Hepatocyte (in vitro differentiated cells): ENCODE results near the gene PIGS. TPM values are rescaled to one million over a fixed set of nuclear protein-coding genes. Genes with fewer than 3 reads are reported as not detected.

Experiments used
- DNase-seq: peaks from one replicate; pipeline ENCODE4 v3.0.0-alpha.2; 2016; ENCODE audit warnings: low spot score
- H2AFZ ChIP-seq: fragments of 200-600 bp; sonication (generic); 2 replicates; pipeline ENCODE4 v1.6.0; 2016; ENCODE audit warnings: antibody characterized with exemption, mild to moderate bottlenecking
- H3K27ac ChIP-seq: fragments of 200-600 bp; sonication (generic); 2 replicates; pipeline ENCODE4 v1.5.1; 2016; ENCODE audit warnings: mild to moderate bottlenecking
- H3K27me3 ChIP-seq: fragments of 200-600 bp; sonication (generic); 2 replicates; pipeline ENCODE4 v1.6.1; 2016
- H3K36me3 ChIP-seq: fragments of 200-600 bp; sonication (generic); replicated peaks from 2 replicates; pipeline ENCODE4 v1.5.1; 2016; ENCODE audit warnings: low read depth; ENCODE audit not compliant: insufficient read depth
- H3K4me1 ChIP-seq: fragments of 200-600 bp; sonication (generic); 2 replicates; pipeline ENCODE4 v1.5.1; 2016; ENCODE audit warnings: mild to moderate bottlenecking, moderate library complexity; ENCODE audit not compliant: insufficient read depth
- H3K4me2 ChIP-seq: fragments of 200-600 bp; sonication (generic); 2 replicates; pipeline ENCODE4 v1.6.0; 2016
- H3K4me3 ChIP-seq: fragments of 200-600 bp; sonication (generic); 2 replicates; pipeline ENCODE4 v1.5.1; 2016; ENCODE audit warnings: mild to moderate bottlenecking
- H3K79me2 ChIP-seq: fragments of 200-600 bp; sonication (generic); 2 replicates; pipeline ENCODE4 v1.6.0; 2017; ENCODE audit warnings: mild to moderate bottlenecking
- H3K9me2 ChIP-seq: fragments of 200-600 bp; sonication (generic); replicated peaks from 2 replicates; pipeline ENCODE4 v1.6.0; 2017; ENCODE audit warnings: mild to moderate bottlenecking; ENCODE audit not compliant: insufficient read depth
- H3K9me3 ChIP-seq: fragments of 200-600 bp; sonication (generic); 2 replicates; pipeline ENCODE4 v1.5.1; 2016; ENCODE audit warnings: low read depth, mild to moderate bottlenecking
- H4K20me1 ChIP-seq: fragments of 200-600 bp; sonication (generic); 2 replicates; pipeline ENCODE4 v1.6.0; 2016; ENCODE audit warnings: mild to moderate bottlenecking; ENCODE audit not compliant: insufficient read depth, poor library complexity, severe bottlenecking
- CTCF ChIP-seq: fragments of 200-600 bp; sonication (generic); IDR thresholded peaks from 2 replicates; pipeline ENCODE4 v1.5.1; 2016; ENCODE audit warnings: antibody characterized with exemption, mild to moderate bottlenecking; ENCODE audit not compliant: poor library complexity
- EZH2 ChIP-seq: fragments of 200-600 bp; sonication (generic); IDR thresholded peaks from 2 replicates; pipeline ENCODE4 v1.6.1; 2016; ENCODE audit warnings: antibody characterized with exemption, mild to moderate bottlenecking, borderline replicate concordance
- EZH2phosphoT487 ChIP-seq: fragments of 200-600 bp; sonication (generic); IDR thresholded peaks from one replicate; pipeline ENCODE4 v1.6.1; 2018; ENCODE audit warnings: antibody characterized with exemption, mild to moderate bottlenecking, low read depth, moderate library complexity; ENCODE audit not compliant: unreplicated experiment, severe bottlenecking
- WGBS: methylation state at CpG from one replicate; pipeline ENCODE4 v1.1.6; 2016; ENCODE audit warnings: low lambda C conversion rate; ENCODE audit errors: missing lambda C conversion rate; 5-methylcytosine and 5-hydroxymethylcytosine counted together
- polyA plus RNA-seq: library from polyadenylated mRNA; unstranded; fragments of >200 nt; fragmentation: Nextera tagmentation; extraction: Ambion mirVana; gene quantifications from 2 replicates; pipeline ENCODE4 v1.2.1, GENCODE V29; 2016
- total RNA-seq: library from RNA; depleted of rRNA; stranded (reverse); fragments of >200 nt; gene quantifications from 2 replicates; pipeline ENCODE4 v1.2.3, GENCODE V29; 2014

PIGS gene
- total and polyA plus RNA-seq, 2 experiments from 2014 or later = 59.1 to 65.4 TPM

GRCh38 chr17:28534740-28535375, 36.5 kb downstream of the PIGS start:
- no peak for DNase-seq
- no peaks in the 10 kb centered on the region for H4K20me1 ChIP-seq
- no peaks in the 10 kb centered on the region for H3K79me2 ChIP-seq
- no peak overlapping the region for H3K4me3 ChIP-seq
- H3K4me1 ChIP-seq = no peaks in the 10 kb centered on the region
- no peaks in the 10 kb centered on the region for H3K36me3 ChIP-seq
- H3K9me2 ChIP-seq = no peaks in the 10 kb centered on the region
- WGBS = 88% methylated on average over 10 of the region's 11 CpGs
- no peak overlapping the region for H3K4me2 ChIP-seq
- no peaks in the 10 kb centered on the region for H3K9me3 ChIP-seq
- H3K27ac ChIP-seq = no peak overlapping the region
- no peak overlapping the region for H2AFZ ChIP-seq
- TF ChIP-seq EZH2phosphoT487 (no peak), EZH2 (no peak)
- no peaks in the 10 kb centered on the region for H3K27me3 ChIP-seq

- no peaks in the 10 kb centered on the region for H3K4me1 ChIP-seq
- no peak for TF ChIP-seq EZH2phosphoT487
- TF ChIP-seq CTCF = no peak
- TF ChIP-seq EZH2 = no peak
- no peaks in the 10 kb centered on the region for H3K79me2 ChIP-seq
- no peaks in the 10 kb centered on the region for H3K9me2 ChIP-seq
- no peak overlapping the region for H3K4me2 ChIP-seq
- 82% methylated on average over 16 of the region's 16 CpGs for WGBS
- no peak for DNase-seq
- no peaks in the 10 kb centered on the region for H3K9me3 ChIP-seq
- H2AFZ ChIP-seq = no peak overlapping the region
- no peaks in the 10 kb centered on the region for H3K27me3 ChIP-seq
- no peak overlapping the region for H3K27ac ChIP-seq
- no peaks in the 10 kb centered on the region for H4K20me1 ChIP-seq
- no peak overlapping the region for H3K4me3 ChIP-seq
- no peaks in the 10 kb centered on the region for H3K36me3 ChIP-seq
These were observed 38.1 kb downstream of the PIGS start for GRCh38 chr17:28533091-28533807.

GRCh38 chr17:28532050-28532960, 39.0 kb downstream of the PIGS start:
- TF ChIP-seq EZH2 = no peak
- TF ChIP-seq EZH2phosphoT487 = no peak
- TF ChIP-seq CTCF = no peak
- H3K27ac ChIP-seq = no peak overlapping the region

More at GRCh38 chr17:28532050-28532960, 39.0 kb downstream of the PIGS start:
- Histone ChIP-seq H3K9me2 (no peaks in the 10 kb centered on the region), H3K9me3 (no peaks in the 10 kb centered on the region), H4K20me1 (no peaks in the 10 kb centered on the region), H3K4me2 (no peak overlapping the region), H3K4me3 (no peak overlapping the region), H3K79me2 (no peaks in the 10 kb centered on the region), H2AFZ (no peak overlapping the region), H3K4me1 (peaks cover 4% of the 10 kb centered on the region), H3K36me3 (no peaks in the 10 kb centered on the region), H3K27me3 (no peaks in the 10 kb centered on the region)
- WGBS = 79% methylated on average over 7 of the region's 7 CpGs
- DNase-seq = no peak
